Measurements from ENCODE around the gene ST8SIA4. TPM values are rescaled to one million over a fixed set of nuclear protein-coding genes. Genes with fewer than 3 reads are reported as not detected.

Gene ST8SIA4
- total and polyA plus RNA-seq, 3 experiments from 2014 or later = 17.5 to 56.9 (median 53.5) TPM

GRCh38 chr5:100799166-100799565 lies 103.9 kb downstream of the ST8SIA4 start:
- Histone ChIP-seq H3K27ac (ENCODE audit: low read depth, low read length) (no peak overlapping the region), H3K27me3 (ENCODE audit: insufficient read depth, low read length, poor library complexity, severe bottlenecking) (no peaks in the 10 kb centered on the region), H3K4me3 (ENCODE audit: low read length) (no peak overlapping the region), H3K36me3 (ENCODE audit: insufficient read depth, low read length) (no peaks in the 10 kb centered on the region), H3K9me3 (ENCODE audit: low read length) (no peaks in the 10 kb centered on the region), H3K4me1 (ENCODE audit: insufficient read depth, low read length) (no peaks in the 10 kb centered on the region)
- Mint-ChIP-seq H3K9me3 (peaks cover 2 to 7% (median 4%) of the 10 kb centered on the region in 5 donors), H3K27ac (no peak overlapping the region), H3K4me1 (peaks cover 0 to 2% (median 0%) of the 10 kb centered on the region in 3 donors), H3K27me3 (no peaks in the 10 kb centered on the region), H3K4me3 (no peak overlapping the region), H3K36me3 (peaks cover 0 to 4% (median 0%) of the 10 kb centered on the region in 3 donors)
- DNase-seq = no peak
- ChIA-PET CTCF (no interaction called here), POLR2A (no interaction called here)

GRCh38 chr5:100797861-100798260 lies 105.2 kb downstream of the ST8SIA4 start:
- CTCF ChIA-PET = no interaction called here
- no peak for DNase-seq
- H3K36me3 ChIP-seq (ENCODE audit: insufficient read depth, low read length) = no peaks in the 10 kb centered on the region
- Mint-ChIP-seq H3K4me1 (no peaks in the 10 kb centered on the region), H3K27ac (no peak overlapping the region), H3K27me3 (no peaks in the 10 kb centered on the region), H3K4me3 (no peak overlapping the region), H3K9me3 (peaks cover 2 to 8% (median 4%) of the 10 kb centered on the region in 5 donors), H3K36me3 (peaks cover 0 to 4% (median 0%) of the 10 kb centered on the region in 3 donors)
- POLR2A ChIA-PET = no interaction called here
- no peaks in the 10 kb centered on the region for H3K9me3 ChIP-seq (ENCODE audit: low read length)
- no peak overlapping the region for H3K27ac ChIP-seq (ENCODE audit: low read depth, low read length)
- H3K4me3 ChIP-seq (ENCODE audit: low read length) = no peak overlapping the region
- H3K4me1 ChIP-seq (ENCODE audit: insufficient read depth, low read length) = no peaks in the 10 kb centered on the region
- H3K27me3 ChIP-seq (ENCODE audit: insufficient read depth, low read length, poor library complexity, severe bottlenecking) = no peaks in the 10 kb centered on the region

- DNase-seq = no peak
- H3K9me3 Mint-ChIP-seq = peaks cover 0 to 5% (median under 1%) of the 10 kb centered on the region in 5 donors
- H3K27me3 ChIP-seq (ENCODE audit: insufficient read depth, low read length, poor library complexity, severe bottlenecking) = no peaks in the 10 kb centered on the region
- no peaks in the 10 kb centered on the region for H3K27me3 Mint-ChIP-seq
- no peak overlapping the region for H3K27ac Mint-ChIP-seq
- no peaks in the 10 kb centered on the region for H3K36me3 ChIP-seq (ENCODE audit: insufficient read depth, low read length)
- no peak overlapping the region for H3K4me3 ChIP-seq (ENCODE audit: low read length)
- no peak overlapping the region for H3K4me3 Mint-ChIP-seq
- peaks cover 0 to 4% (median under 1%) of the 10 kb centered on the region in 3 donors for H3K36me3 Mint-ChIP-seq
- no peaks in the 10 kb centered on the region for H3K4me1 Mint-ChIP-seq
- no peaks in the 10 kb centered on the region for H3K4me1 ChIP-seq (ENCODE audit: insufficient read depth, low read length)
- ChIA-PET CTCF (no interaction called here), POLR2A (no interaction called here)
- no peak overlapping the region for H3K27ac ChIP-seq (ENCODE audit: low read depth, low read length)
- H3K9me3 ChIP-seq (ENCODE audit: low read length) = no peaks in the 10 kb centered on the region
These were observed 106.2 kb downstream of the ST8SIA4 start for GRCh38 chr5:100796851-100797250.

GRCh38 chr5:100794844-100795243 lies 108.2 kb downstream of the ST8SIA4 start:
- POLR2A ChIA-PET = no interaction called here
- H3K4me1 ChIP-seq (ENCODE audit: insufficient read depth, low read length) = no peaks in the 10 kb centered on the region
- peaks cover 0 to 4% of the 10 kb centered on the region in 2 donors for H3K27me3 Mint-ChIP-seq
- H3K4me3 Mint-ChIP-seq = no peak overlapping the region
- H3K4me3 ChIP-seq (ENCODE audit: low read length) = no peak overlapping the region
- DNase-seq = no peak
- H3K4me1 Mint-ChIP-seq = peaks cover 6 to 8% (median 8%) of the 10 kb centered on the region in 3 donors
- H3K36me3 ChIP-seq (ENCODE audit: insufficient read depth, low read length) = no peaks in the 10 kb centered on the region
- H3K27ac ChIP-seq (ENCODE audit: low read depth, low read length) = no peak overlapping the region
- CTCF ChIA-PET = no interaction called here
- no peaks in the 10 kb centered on the region for H3K27me3 ChIP-seq (ENCODE audit: insufficient read depth, low read length, poor library complexity, severe bottlenecking)
- H3K27ac Mint-ChIP-seq = no peak overlapping the region
- peaks cover 0 to 4% (median 0%) of the 10 kb centered on the region in 5 donors for H3K9me3 Mint-ChIP-seq
- H3K9me3 ChIP-seq (ENCODE audit: low read length) = no peaks in the 10 kb centered on the region
- H3K36me3 Mint-ChIP-seq = peaks cover 0 to 4% (median 0%) of the 10 kb centered on the region in 3 donors

GRCh38 chr5:100794218-100794617 lies 108.9 kb downstream of the ST8SIA4 start:
- no peaks in the 10 kb centered on the region for H3K4me1 ChIP-seq (ENCODE audit: insufficient read depth, low read length)
- H3K27me3 ChIP-seq (ENCODE audit: insufficient read depth, low read length, poor library complexity, severe bottlenecking) = no peaks in the 10 kb centered on the region
- Mint-ChIP-seq H3K27ac (no peak overlapping the region), H3K4me1 (peaks cover 9 to 13% (median 12%) of the 10 kb centered on the region in 3 donors), H3K27me3 (peaks cover 0 to 4% of the 10 kb centered on the region in 2 donors), H3K9me3 (peaks cover 0 to 4% (median 0%) of the 10 kb centered on the region in 5 donors), H3K4me3 (no peak overlapping the region), H3K36me3 (peaks cover 0 to 4% (median 0%) of the 10 kb centered on the region in 3 donors)
- no peaks in the 10 kb centered on the region for H3K9me3 ChIP-seq (ENCODE audit: low read length)
- DNase-seq = no peak
- CTCF ChIA-PET = no interaction called here
- POLR2A ChIA-PET = no interaction called here
- no peak overlapping the region for H3K4me3 ChIP-seq (ENCODE audit: low read length)
- H3K36me3 ChIP-seq (ENCODE audit: insufficient read depth, low read length) = no peaks in the 10 kb centered on the region
- no peak overlapping the region for H3K27ac ChIP-seq (ENCODE audit: low read depth, low read length)

- H3K4me3 ChIP-seq (ENCODE audit: low read length) = no peak overlapping the region
- Mint-ChIP-seq H3K27me3 (peaks cover 0 to 4% of the 10 kb centered on the region in 2 donors), H3K9me3 (peaks cover 0 to 4% (median 0%) of the 10 kb centered on the region in 5 donors), H3K4me3 (no peak overlapping the region), H3K4me1 (peaks cover 9 to 13% (median 12%) of the 10 kb centered on the region in 3 donors), H3K36me3 (peaks cover 0 to 4% (median 0%) of the 10 kb centered on the region in 3 donors), H3K27ac (no peak overlapping the region)
- H3K27ac ChIP-seq (ENCODE audit: low read depth, low read length) = no peak overlapping the region
- no peaks in the 10 kb centered on the region for H3K9me3 ChIP-seq (ENCODE audit: low read length)
- POLR2A ChIA-PET = no interaction called here
- no peaks in the 10 kb centered on the region for H3K4me1 ChIP-seq (ENCODE audit: insufficient read depth, low read length)
- CTCF ChIA-PET = no interaction called here
- no peaks in the 10 kb centered on the region for H3K27me3 ChIP-seq (ENCODE audit: insufficient read depth, low read length, poor library complexity, severe bottlenecking)
- no peaks in the 10 kb centered on the region for H3K36me3 ChIP-seq (ENCODE audit: insufficient read depth, low read length)
- no peak for DNase-seq
These were observed 110.3 kb downstream of the ST8SIA4 start for GRCh38 chr5:100792781-100793180.

- no peak overlapping the region for H3K27ac ChIP-seq (ENCODE audit: low read depth, low read length)
- H3K4me3 Mint-ChIP-seq = no peak overlapping the region
- no peaks in the 10 kb centered on the region for H3K27me3 ChIP-seq (ENCODE audit: insufficient read depth, low read length, poor library complexity, severe bottlenecking)
- H3K4me1 ChIP-seq (ENCODE audit: insufficient read depth, low read length) = no peaks in the 10 kb centered on the region
- H3K4me1 Mint-ChIP-seq = peaks cover 9 to 13% (median 12%) of the 10 kb centered on the region in 3 donors
- DNase-seq = no peak
- H3K27ac Mint-ChIP-seq = no peak overlapping the region
- CTCF ChIA-PET = no interaction called here
- no peaks in the 10 kb centered on the region for H3K36me3 ChIP-seq (ENCODE audit: insufficient read depth, low read length)
- peaks cover 0 to 4% (median 0%) of the 10 kb centered on the region in 5 donors for H3K9me3 Mint-ChIP-seq
- H3K27me3 Mint-ChIP-seq = peaks cover 0 to 4% of the 10 kb centered on the region in 2 donors
- no peak overlapping the region for H3K4me3 ChIP-seq (ENCODE audit: low read length)
- no peaks in the 10 kb centered on the region for H3K9me3 ChIP-seq (ENCODE audit: low read length)
- POLR2A ChIA-PET = no interaction called here
- H3K36me3 Mint-ChIP-seq = peaks cover 0 to 8% (median 0%) of the 10 kb centered on the region in 3 donors
These were observed 111.7 kb downstream of the ST8SIA4 start for GRCh38 chr5:100791391-100791790.

GRCh38 chr5:100790951-100791350 lies 112.1 kb downstream of the ST8SIA4 start:
- no peak for DNase-seq
- peaks cover 9 to 13% (median 12%) of the 10 kb centered on the region in 3 donors for H3K4me1 Mint-ChIP-seq
- Histone ChIP-seq H3K27me3 (ENCODE audit: insufficient read depth, low read length, poor library complexity, severe bottlenecking) (no peaks in the 10 kb centered on the region), H3K27ac (ENCODE audit: low read depth, low read length) (no peak overlapping the region), H3K9me3 (ENCODE audit: low read length) (no peaks in the 10 kb centered on the region), H3K4me1 (ENCODE audit: insufficient read depth, low read length) (no peaks in the 10 kb centered on the region), H3K4me3 (ENCODE audit: low read length) (no peak overlapping the region), H3K36me3 (ENCODE audit: insufficient read depth, low read length) (no peaks in the 10 kb centered on the region)
- peaks cover 0 to 12% (median 0%) of the 10 kb centered on the region in 3 donors for H3K36me3 Mint-ChIP-seq
- H3K9me3 Mint-ChIP-seq = peaks cover 0 to 4% (median 0%) of the 10 kb centered on the region in 5 donors
- CTCF ChIA-PET = no interaction called here
- H3K27ac Mint-ChIP-seq = no peak overlapping the region
- H3K4me3 Mint-ChIP-seq = no peak overlapping the region
- peaks cover 0 to 4% of the 10 kb centered on the region in 2 donors for H3K27me3 Mint-ChIP-seq
- POLR2A ChIA-PET = no interaction called here
